Neuron (in vitro differentiated cells): ENCODE data around the gene TLE1.

Source experiments
- H2AFZ ChIP-seq: one replicate; pipeline ENCODE4 v1.6.1; 2013; ENCODE audit warnings: low read depth, mild to moderate bottlenecking, inconsistent platforms, low read length, moderate library complexity
- H3K27me3 ChIP-seq: one replicate; pipeline ENCODE4 v1.6.1; 2013; ENCODE audit warnings: low read length; ENCODE audit not compliant: insufficient read depth
- H3K36me3 ChIP-seq: one replicate; pipeline ENCODE4 v1.6.1; 2013; ENCODE audit warnings: low read length; ENCODE audit not compliant: insufficient read depth
- H3K4me1 ChIP-seq: one replicate; pipeline ENCODE4 v1.6.1; 2013; ENCODE audit warnings: low read length; ENCODE audit not compliant: insufficient read depth
- H3K4me3 ChIP-seq: 2 replicates; pipeline ENCODE4 v1.5.1; 2013; ENCODE audit warnings: mild to moderate bottlenecking, low read length, moderate library complexity
- H3K9me3 ChIP-seq: one replicate; pipeline ENCODE4 v1.6.1; 2013; ENCODE audit warnings: low read length

Gene TLE1

GRCh38 chr9:81605170-81605670, 84.1 kb downstream of the TLE1 start:
- Histone ChIP-seq H3K27me3 (no peaks in the 10 kb centered on the region), H3K9me3 (peaks cover 3% of the 10 kb centered on the region), H3K36me3 (peaks cover 22% of the 10 kb centered on the region), H2AFZ (no peak overlapping the region), H3K4me3 (no peak overlapping the region), H3K4me1 (peaks cover 9% of the 10 kb centered on the region)

DNA sequence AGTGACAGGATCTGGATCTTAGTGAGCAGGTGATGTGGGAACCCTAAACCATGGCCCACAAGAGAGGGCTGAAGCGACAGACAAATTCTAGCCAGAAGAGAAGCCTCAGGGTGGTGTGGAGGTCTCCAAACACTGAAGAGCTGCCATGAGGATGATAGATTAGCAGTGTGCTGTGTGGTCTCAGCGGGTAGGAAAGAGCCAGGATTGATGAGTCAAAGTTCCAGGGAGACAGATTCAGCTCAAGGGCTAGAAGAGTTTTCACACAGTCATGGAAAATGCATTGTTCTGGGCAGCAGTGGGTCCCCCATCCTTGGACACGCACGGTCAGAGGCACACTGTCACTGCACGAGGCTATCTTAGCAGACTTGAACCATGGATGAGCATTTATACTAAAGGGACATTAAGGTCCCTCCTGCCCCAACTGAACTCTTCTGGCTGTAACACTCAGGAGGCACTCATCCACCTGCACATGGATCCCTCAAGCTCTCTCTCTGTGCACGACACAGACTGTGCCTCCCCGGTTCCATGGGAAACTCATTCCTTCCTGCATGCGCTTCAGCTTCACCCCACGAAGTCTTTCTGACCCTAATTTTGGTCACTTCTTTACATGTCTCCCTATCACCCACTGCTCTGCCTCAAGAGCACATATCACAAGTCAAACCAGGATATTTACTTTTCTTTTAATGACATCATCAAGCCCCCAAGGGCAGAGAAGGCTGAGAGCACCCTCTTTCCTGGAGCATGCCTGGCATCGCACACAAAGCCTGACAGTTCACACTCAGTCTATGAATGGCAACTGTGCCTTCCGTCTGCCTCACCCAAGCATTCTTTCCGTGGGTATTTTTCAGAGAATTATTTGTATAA, 84.8 kb downstream of the TLE1 start:
- peaks cover 19% of the 10 kb centered on the region for H3K36me3 ChIP-seq
- H3K9me3 ChIP-seq: peaks cover 3% of the 10 kb centered on the region
- H3K27me3 ChIP-seq: no peaks in the 10 kb centered on the region
- H3K4me3 ChIP-seq: no peak overlapping the region
- H2AFZ ChIP-seq: no peak overlapping the region
- peaks cover 2% of the 10 kb centered on the region for H3K4me1 ChIP-seq

DNA sequence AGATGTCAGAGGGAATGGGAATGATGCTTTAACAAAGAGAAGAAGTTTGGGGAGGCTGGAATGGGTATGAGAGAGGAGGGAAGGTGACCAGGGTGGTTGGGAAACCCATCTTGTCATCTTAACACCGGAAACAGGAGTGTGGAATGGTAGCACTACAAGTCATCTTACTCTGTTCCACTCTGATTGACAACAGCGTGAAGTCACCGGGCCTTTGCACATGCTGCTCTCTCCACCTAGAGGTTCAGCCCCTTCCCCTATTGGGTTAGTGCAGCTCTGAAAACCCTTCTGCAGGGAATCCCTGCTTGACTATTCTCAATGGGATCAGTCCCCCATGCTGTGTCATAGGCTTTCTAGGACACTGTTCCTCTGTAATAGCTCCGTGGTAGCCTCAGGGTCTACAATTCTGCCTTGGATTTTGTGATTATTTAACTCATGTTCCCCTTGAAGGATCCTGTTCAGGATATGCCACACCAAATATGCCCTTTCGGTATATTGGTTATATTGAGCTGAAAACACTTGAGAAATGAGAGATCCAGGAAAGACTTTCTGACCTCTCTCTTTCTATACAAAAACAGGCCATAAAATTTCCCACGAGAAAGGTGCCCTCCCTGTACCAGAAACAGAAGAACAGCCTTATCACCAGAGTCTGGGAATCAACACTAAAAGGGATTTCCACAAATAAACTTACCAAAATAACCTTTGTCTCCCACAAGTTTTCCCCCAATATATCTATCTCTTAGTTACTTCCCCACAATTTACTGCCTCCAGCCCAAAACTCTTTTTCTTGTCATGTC, 86.3 kb downstream of the TLE1 start:
- Histone ChIP-seq H2AFZ (no peak overlapping the region), H3K9me3 (peaks cover 3% of the 10 kb centered on the region), H3K36me3 (peaks cover 20% of the 10 kb centered on the region), H3K27me3 (no peaks in the 10 kb centered on the region), H3K4me3 (no peak overlapping the region), H3K4me1 (no peaks in the 10 kb centered on the region)

GRCh38 chr9:81601639-81602623, 87.4 kb downstream of the TLE1 start:
- Histone ChIP-seq H3K4me3 (no peak overlapping the region), H2AFZ (no peak overlapping the region), H3K4me1 (no peaks in the 10 kb centered on the region), H3K27me3 (no peaks in the 10 kb centered on the region), H3K9me3 (peaks cover 3% of the 10 kb centered on the region), H3K36me3 (peaks cover 20% of the 10 kb centered on the region)

- H3K36me3 ChIP-seq: peaks cover 24% of the 10 kb centered on the region
- H3K27me3 ChIP-seq: no peaks in the 10 kb centered on the region
- peaks cover 6% of the 10 kb centered on the region for H3K4me1 ChIP-seq
- H2AFZ ChIP-seq: no peak overlapping the region
- no peak overlapping the region for H3K4me3 ChIP-seq
- H3K9me3 ChIP-seq: peaks cover 3% of the 10 kb centered on the region
Measured at GRCh38 chr9:81600631-81601030, 88.7 kb downstream of the TLE1 start.

GRCh38 chr9:81599837-81600236, 89.5 kb downstream of the TLE1 start:
- Histone ChIP-seq H2AFZ (no peak overlapping the region), H3K36me3 (peaks cover 24% of the 10 kb centered on the region), H3K9me3 (peaks cover 3% of the 10 kb centered on the region), H3K27me3 (no peaks in the 10 kb centered on the region), H3K4me3 (no peak overlapping the region), H3K4me1 (peaks cover 6% of the 10 kb centered on the region)

GRCh38 chr9:81598811-81599210, 90.5 kb downstream of the TLE1 start:
- Histone ChIP-seq H3K9me3 (peaks cover 3% of the 10 kb centered on the region), H3K27me3 (no peaks in the 10 kb centered on the region), H3K4me3 (no peak overlapping the region), H3K36me3 (peaks cover 18% of the 10 kb centered on the region), H3K4me1 (peaks cover 6% of the 10 kb centered on the region), H2AFZ (no peak overlapping the region)

GRCh38 chr9:81598123-81598497, 91.2 kb downstream of the TLE1 start:
- Histone ChIP-seq H2AFZ (no peak overlapping the region), H3K27me3 (no peaks in the 10 kb centered on the region), H3K36me3 (peaks cover 19% of the 10 kb centered on the region), H3K4me3 (no peak overlapping the region), H3K9me3 (peaks cover 3% of the 10 kb centered on the region), H3K4me1 (peaks cover 6% of the 10 kb centered on the region)

DNA sequence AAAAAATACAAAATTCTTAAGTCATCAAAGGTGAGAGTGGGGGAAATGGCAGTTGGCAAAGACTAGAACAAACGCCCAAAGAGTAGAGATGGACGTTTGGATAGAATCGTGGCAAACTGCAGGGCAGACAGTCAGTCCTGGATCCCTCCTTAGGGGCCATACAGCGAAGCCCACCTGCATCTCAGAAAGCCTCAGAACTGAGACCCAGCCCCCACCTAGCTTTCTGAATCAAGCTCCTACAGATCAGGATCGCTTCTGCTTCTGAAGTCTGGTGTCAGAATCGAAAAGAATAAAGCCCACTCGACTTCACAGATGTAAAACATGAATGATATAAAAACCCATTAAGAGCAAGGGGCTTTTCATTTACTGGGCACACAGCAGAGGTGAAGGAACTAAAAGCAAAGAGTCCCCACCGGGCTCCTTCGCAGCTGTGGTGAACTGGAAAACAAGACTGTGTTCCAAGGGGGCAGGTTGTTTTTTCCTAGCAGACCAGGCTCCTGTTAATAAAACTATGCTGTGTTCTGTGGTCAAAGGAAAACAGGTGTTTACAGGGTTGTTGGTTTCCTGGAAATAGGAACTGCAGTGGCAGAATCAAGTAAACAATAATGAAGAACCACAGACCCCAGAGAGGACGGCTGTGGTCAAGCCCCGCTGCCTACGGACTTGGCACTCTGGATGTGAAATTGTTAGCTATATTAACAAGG, 91.8 kb downstream of the TLE1 start:
- peaks cover 23% of the 10 kb centered on the region for H3K36me3 ChIP-seq
- no peak overlapping the region for H3K4me3 ChIP-seq
- H3K27me3 ChIP-seq: no peaks in the 10 kb centered on the region
- no peak overlapping the region for H2AFZ ChIP-seq
- H3K9me3 ChIP-seq: no peaks in the 10 kb centered on the region
- peaks cover 6% of the 10 kb centered on the region for H3K4me1 ChIP-seq

GRCh38 chr9:81596679-81597418, 92.5 kb downstream of the TLE1 start:
- H3K9me3 ChIP-seq: no peaks in the 10 kb centered on the region
- no peak overlapping the region for H2AFZ ChIP-seq
- H3K27me3 ChIP-seq: no peaks in the 10 kb centered on the region
- H3K4me1 ChIP-seq: peaks cover 6% of the 10 kb centered on the region
- H3K4me3 ChIP-seq: no peak overlapping the region
- H3K36me3 ChIP-seq: peaks cover 18% of the 10 kb centered on the region

- H3K27me3 ChIP-seq: no peaks in the 10 kb centered on the region
- peaks cover 6% of the 10 kb centered on the region for H3K4me1 ChIP-seq
- no peak overlapping the region for H2AFZ ChIP-seq
- H3K4me3 ChIP-seq: no peak overlapping the region
- peaks cover 22% of the 10 kb centered on the region for H3K36me3 ChIP-seq
- no peaks in the 10 kb centered on the region for H3K9me3 ChIP-seq
Measured at GRCh38 chr9:81595887-81596543, 93.3 kb downstream of the TLE1 start.
